HG03108 (cell line): ENCODE measurements around the gene CD320.
"Not testable (repeated sequence)": the region's sequence is repeated elsewhere in the genome, so short reads cannot be mapped to it uniquely, and the experiment has no call there.

Experiments
- ATAC-seq: cut with Tn5 transposase; IDR thresholded peaks from one replicate; pipeline ENCODE4 v1.9.1; 2021; ENCODE audit warnings: moderate library complexity; ENCODE audit not compliant: unreplicated experiment

The CD320 gene

DNA sequence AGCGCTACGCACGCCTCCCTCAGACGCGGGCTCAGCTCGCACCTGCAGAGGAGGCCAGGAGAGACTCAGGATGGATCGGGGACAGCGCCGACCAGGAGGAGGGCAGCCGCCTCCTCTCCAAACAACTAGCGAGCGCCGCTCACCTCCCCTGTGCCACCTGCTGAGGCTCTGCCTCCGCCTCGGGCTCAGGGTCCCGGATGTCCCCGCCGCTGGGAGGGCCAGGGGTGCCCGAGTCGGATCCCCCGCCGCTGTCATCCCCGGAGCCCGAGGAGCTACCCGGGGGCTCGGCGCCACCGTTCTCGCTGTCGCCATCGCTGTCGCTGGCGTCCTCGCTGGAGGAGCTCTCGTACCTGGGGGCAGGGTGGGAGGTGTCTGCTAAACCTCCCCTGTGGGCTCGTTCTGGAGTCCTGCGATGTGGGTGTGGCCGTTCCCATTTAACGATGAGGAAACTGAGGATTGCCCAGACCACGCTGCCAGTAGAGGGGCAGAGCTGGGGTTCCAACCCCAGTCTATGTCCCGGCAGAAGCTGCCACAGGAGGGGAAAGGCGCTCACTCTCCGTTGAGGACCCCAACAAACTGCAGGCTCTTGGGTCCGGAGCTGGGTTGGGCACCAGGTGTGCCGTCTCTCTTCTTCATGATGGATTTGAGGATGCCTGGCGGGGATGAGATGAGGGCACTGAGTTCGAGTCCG is 25.8 kb upstream of the CD320 start:
- no peak for ATAC-seq

DNA sequence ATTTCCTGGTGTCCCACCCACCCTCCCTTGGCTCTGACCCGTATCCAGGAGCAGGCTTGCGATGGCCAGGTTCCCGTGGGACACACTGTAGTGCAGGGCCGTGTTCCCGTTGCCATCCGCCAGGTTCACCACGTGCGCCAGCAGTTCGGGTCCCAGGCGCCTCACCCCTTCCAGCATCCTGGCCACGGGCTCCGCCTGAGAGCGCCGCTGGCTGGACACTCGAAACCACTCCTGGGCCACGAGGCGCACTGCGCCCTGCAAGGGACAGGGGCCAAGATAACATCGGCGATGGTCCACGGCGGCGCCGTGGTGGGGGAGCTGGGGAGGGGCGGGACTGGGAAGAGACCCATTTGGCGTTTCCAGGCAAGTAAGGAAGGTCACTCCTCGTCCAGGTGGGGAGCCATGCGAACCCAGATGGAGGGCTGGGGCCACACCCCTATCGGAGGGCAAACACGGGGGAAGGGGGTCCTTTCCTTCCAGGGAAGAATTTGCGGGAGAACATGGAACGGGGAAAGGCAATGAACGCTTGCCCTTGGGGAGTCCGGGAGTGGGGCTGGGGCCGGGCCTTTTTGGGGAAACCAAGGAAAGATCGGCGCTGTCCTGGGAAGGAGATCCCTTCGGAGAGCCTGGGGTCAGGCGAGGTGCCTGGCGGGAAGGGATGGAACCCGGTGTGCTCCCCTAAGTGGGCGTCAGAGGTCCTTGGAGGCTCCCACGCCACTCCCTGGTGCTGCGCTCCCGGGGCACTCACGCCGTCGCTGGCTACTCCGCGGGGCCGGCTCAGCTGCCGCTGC is 25.0 kb upstream of the CD320 start:
- ATAC-seq: no peak

DNA sequence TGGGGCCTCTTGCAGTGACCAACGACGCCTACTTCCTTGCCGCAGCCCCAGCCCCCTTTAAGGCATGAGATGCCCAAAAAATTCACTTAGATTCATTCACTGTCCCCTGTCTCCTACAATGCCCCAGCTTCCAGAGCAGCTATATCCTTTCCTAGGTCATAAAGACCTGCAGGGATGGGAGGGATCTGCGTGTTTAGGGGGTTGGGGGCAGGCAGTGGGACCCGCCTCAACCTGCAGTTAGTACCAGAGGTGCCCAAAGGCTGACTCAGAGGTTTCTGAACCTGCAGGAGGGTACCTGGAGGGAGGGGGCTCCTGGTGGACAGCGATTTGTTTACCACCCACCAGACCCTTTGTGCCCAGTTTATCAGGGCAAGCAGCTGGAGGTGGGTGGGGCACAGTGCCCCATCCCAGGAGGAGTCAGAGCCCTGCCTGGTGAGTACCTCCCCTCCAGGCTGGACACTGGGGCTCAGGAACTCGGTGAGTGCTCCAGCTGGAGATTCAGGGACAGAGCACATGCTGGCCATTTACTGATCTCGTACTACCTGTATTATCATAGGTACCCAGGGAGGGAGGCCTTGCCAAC is 23.2 kb upstream of the CD320 start:
- no peak for ATAC-seq

DNA sequence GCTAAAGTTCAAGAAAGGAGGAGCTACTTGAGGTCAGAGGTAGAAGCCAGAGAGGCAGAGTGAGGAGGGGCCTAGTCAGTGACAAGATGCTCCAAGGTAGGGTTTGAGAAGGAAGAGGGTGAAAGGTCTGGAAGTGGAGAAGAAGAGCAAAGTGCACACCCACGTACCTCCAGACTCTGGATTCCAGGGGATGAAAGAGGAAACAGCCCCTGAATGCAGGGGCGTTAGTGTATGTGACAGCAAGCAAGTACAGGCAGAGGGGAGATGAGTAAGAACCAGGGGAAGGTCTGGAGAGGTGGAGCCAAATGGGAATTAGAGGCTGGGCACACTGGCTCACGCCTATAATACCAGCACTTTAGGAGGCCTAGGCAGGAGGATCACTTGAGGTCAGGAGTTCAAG is 21.8 kb upstream of the CD320 start:
- no peak for ATAC-seq

DNA sequence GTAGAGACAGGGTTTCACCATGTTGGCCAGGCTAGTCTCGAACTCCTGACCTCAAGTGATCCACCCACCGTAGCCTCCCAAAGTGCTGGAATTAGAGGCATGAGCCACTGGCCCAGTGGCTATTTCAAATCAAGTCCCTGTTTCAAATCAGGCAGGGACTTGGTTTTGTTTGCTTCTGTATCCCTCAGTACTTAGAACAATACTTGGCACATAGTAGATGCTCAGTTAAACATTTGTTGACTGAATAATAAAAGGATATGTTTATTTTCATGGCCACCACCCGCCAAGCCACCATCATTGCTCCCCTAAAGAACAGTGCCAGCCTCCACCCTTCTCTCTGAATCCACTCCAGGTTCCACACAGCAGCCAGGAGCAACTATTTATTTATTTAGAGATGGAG is 17.3 kb upstream of the CD320 start:
- no peak for ATAC-seq

GRCh38 chr19:8324186-8325050 is 16.3 kb upstream of the CD320 start:
- no peak for ATAC-seq

GRCh38 chr19:8323781-8324185 is 15.6 kb upstream of the CD320 start:
- ATAC-seq: no peak

GRCh38 chr19:8322638-8322997 is 14.5 kb upstream of the CD320 start:
- ATAC-seq: no peak

DNA sequence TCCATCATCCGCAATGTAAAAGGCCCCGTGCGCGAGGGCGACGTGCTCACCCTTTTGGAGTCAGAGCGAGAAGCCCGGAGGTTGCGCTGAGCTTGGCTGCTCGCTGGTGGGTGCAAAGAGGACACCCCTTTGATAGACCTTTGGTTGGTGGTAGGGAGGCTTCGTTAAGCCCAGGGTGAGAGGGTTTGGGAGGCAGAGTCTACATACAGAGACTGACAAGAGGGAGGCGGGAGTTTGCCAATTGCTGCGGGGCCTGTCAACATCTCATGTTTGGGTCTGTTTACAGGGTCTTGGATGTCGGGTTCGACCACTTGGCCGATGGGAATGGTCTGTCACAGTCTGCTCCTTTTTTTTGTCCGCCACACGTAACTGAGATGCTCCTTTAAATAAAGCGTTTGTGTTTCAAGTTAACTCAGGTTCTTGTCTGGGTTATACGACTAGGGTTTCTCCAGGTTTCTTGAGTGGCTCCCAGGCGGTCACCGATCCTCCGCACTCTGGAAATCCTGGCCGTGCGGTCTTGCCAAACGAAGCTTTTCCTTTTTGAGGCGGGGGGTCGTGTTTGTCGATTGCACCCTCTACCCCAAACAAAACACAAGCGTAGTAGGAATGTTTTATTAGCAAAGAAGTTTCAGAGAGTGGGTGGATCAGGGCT is 14.0 kb upstream of the CD320 start:
- ATAC-seq: no peak

- peak; percentile 90 for ATAC-seq
Measured at GRCh38 chr19:8321067-8321985, 13.2 kb upstream of the CD320 start, which contains the start of the genes NDUFA7 and RPS28. Gene NDUFA7 (minus strand): TSS chr19:8321375. CDS start chr19:8321358, 17 bp downstream. Gene RPS28 (plus strand): TSS chr19:8321496. CDS start chr19:8321531, 35 bp downstream.

DNA sequence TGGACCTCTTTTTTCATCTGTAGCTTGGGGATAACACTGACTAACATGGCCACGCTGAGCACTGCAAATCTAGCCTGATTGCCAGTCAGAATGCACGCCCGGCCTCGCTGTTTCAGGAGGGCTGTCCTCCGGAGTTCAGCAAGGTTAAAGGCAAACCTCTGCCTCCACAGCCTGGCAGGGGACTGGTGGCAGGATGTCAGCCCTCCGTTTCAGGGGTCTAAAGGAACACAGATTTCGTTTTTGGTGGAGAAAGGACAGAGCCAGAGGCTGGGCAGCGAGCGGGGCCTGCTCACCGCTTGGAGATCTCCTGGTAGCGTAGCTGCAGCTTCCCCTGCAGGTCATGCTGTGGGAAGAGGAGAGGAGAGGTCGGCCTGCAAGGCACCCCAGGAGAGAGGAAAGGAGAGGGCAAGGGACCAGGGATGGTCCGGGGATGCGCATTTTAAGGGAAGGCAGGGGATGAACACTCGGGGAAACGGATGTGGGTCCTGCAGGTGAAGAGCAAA is 12.5 kb upstream of the CD320 start:
- peak; percentile 17 for ATAC-seq

GRCh38 chr19:8319807-8320520 is 11.8 kb upstream of the CD320 start:
- no peak for ATAC-seq

GRCh38 chr19:8318835-8319234 is 10.7 kb upstream of the CD320 start:
- not testable (repeated sequence) for ATAC-seq

DNA sequence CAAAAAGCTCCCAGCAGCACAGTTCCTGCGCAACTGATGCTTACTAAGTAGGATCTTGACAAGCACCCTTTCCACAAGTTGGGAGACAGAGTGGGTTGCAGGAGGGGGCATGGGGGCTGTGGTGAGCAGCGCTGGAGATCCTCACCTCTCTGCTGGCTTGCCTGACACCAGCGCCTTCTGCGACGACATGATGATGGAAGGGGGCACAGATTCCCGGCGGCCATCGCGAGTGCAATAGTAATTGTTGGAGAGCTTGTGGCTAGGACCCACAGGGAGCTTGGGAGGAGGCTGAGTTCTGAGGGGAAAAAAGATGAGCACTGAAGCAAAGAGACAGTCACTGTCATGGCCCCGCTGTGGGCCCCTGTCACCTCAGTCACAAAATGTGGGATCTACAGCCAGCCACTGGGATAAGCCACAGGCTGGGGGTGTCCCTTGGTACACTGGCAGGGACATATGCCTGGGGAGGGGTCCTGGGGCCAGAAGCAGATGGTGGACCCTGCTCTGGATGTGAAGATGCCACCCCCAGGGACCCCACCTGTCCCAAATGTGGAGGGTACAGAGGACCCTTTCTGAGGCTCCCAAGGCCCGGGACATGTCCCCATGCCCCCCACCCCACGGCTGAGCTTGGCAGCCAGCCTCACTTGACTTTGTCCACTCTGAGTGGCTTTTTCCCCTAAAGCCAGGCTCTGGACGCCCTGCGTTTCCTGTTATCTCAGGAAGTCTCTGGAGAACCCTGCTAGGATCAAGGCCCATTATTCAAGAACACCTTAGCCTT is 8.4 kb upstream of the CD320 start:
- ATAC-seq: no peak

DNA sequence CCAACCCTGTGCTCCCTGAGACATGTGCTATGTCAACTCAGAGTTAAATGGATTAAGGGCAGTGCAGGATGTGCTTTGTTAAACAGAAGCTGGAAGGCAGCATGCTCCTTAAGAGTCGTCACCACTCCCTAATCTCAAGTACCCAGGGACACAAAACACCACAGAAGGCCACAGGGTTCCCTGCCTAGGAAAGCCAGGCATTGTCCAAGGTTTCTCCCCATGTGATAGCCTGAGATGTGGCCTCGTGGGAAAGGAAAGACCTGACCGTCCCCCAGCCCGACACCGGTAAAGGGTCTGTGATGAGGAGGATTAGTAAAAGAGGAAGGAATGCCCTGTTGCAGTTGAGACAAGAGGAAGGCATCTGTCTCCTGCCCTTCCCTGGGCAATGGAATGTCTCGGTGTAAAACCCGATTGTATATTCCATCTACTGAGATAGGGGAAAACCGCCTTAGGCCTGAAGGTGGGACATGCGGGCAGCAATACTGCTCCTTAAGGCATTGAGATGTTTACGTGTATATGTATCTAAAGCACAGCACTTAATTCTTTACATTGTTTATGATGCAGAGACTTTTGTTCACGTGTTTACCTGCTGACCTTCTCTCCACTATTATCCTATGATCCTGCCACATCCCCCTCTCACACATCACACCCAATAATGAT is 7.0 kb upstream of the CD320 start:
- ATAC-seq: not testable (repeated sequence)

DNA sequence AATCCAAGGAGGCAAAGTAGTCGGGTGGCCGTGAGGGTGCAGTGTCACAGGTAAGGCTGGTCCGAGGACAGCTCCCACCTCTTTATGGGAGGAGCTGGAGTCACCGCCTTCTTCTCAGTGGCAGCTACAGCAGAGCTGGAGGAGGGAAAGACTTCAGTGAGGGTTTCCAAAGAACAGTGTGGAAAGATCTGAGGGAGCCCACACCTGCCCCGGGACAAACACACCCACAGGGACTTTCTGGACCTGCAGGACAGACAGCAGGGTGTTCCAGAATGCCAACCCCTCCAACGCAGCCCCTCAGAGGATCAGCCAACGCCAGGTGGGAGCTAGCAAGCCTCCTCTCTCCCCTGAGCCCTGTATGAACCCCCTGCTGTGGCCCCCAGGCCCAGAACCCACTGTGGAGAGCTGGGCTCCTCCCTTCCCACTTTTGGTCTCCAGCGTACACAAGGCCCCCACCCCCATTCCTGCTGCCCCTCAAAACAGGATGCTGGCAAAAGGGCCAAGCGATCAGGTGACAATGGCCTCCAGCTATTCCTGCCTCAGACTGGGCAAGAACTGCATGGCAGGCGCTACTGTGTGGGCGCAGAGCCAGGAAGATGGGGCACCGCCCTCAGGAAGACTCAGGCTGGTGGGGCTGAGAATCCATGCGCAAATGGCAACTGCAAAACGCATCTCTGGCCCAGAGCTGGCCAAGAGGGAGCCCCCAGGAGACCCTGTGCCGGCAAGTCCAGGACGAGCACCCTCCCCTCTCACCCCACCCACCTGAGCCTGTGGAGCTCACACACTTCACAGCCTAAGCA is 3.5 kb upstream of the CD320 start:
- no peak for ATAC-seq
